Measurements from ENCODE around the gene FOXP1.
A peak's percentile ranks its signal among the peaks of the same experiment; 100 is the strongest.

Gene FOXP1

GRCh38 chr3:71317749-71318457 is 265.6 kb downstream of the FOXP1 start:
- no peak for DNase-seq

GRCh38 chr3:71317140-71317539 is 266.4 kb downstream of the FOXP1 start:
- DNase-seq = no peak

- no peak for DNase-seq
Observed at GRCh38 chr3:71316066-71316777, 267.3 kb downstream of the FOXP1 start.

- DNase-seq = no peak
Observed at GRCh38 chr3:71315431-71315830, 268.1 kb downstream of the FOXP1 start.

GRCh38 chr3:71313844-71314243 is 269.7 kb downstream of the FOXP1 start:
- no peak for DNase-seq

- no peak for DNase-seq
Observed at GRCh38 chr3:71312461-71312860, 271.1 kb downstream of the FOXP1 start.

GRCh38 chr3:71311661-71312046 is 271.9 kb downstream of the FOXP1 start:
- DNase-seq = no peak

GRCh38 chr3:71310980-71311660 is 272.4 kb downstream of the FOXP1 start:
- DNase-seq = no peak

GRCh38 chr3:71310359-71310979 is 273.1 kb downstream of the FOXP1 start:
- no peak for DNase-seq

GRCh38 chr3:71309886-71310285 is 273.6 kb downstream of the FOXP1 start:
- no peak for DNase-seq

- DNase-seq = peak; percentile 65
Observed at GRCh38 chr3:71309342-71309741, 274.2 kb downstream of the FOXP1 start.

- no peak for DNase-seq
Observed at GRCh38 chr3:71308836-71309235, 274.7 kb downstream of the FOXP1 start.

GRCh38 chr3:71307991-71308697 is 275.4 kb downstream of the FOXP1 start:
- DNase-seq = no peak

GRCh38 chr3:71305231-71306206 is 278.0 kb downstream of the FOXP1 start:
- peak; percentile 45 for DNase-seq

- DNase-seq = no peak
Observed at GRCh38 chr3:71304684-71305083, 278.8 kb downstream of the FOXP1 start.

- DNase-seq = no peak
Observed at GRCh38 chr3:71304247-71304646, 279.3 kb downstream of the FOXP1 start.

- DNase-seq = no peak
Observed at GRCh38 chr3:71303627-71304200, 279.8 kb downstream of the FOXP1 start.

GRCh38 chr3:71302604-71303003 is 280.9 kb downstream of the FOXP1 start:
- DNase-seq = no peak

GRCh38 chr3:71300951-71301393 is 282.6 kb downstream of the FOXP1 start:
- no peak for DNase-seq

- peak; percentile 56 for DNase-seq
Observed at GRCh38 chr3:71299160-71299559, 284.4 kb downstream of the FOXP1 start.

- no peak for DNase-seq
Observed at GRCh38 chr3:71294919-71295318, 288.6 kb downstream of the FOXP1 start.

Data from stimulated activated CD8-positive, alpha-beta memory T cell treated with anti-CD3 and anti-CD28 coated beads, Interleukin-4, amount 100 ng/mL, for 48 hours (primary cell).